IMR-90 (cell line): ENCODE results near the gene CSNK2A2. TPM values are rescaled to one million over a fixed set of nuclear protein-coding genes. Genes with fewer than 3 reads are reported as not detected.

ENCODE experiments used
- ATAC-seq: fragments of 200-7000 bp; cut with Tn5 transposase; 2 replicates; pipeline ENCODE4 v1.9.1; 2020; ENCODE audit warnings: low read depth, mild to moderate bottlenecking, moderate library complexity
- BruUV-seq: library from RNA; stranded (reverse); fragments of 400-500 nt; replicated peaks from 2 replicates; lab custom pipeline; 2021; lab: Mats Ljungman, UMichigan
- CTCF ChIA-PET: fragments of 300-600 bp; formaldehyde crosslinking; extraction: SDS; loops from one replicate; lab custom pipeline; 2021; ENCODE audit warnings: antibody characterized with exemption; lab: Yijun Ruan, JAX
- POLR2A ChIA-PET: fragments of 300-600 bp; sonication (Branson Sonifier 250); formaldehyde crosslinking; loops from one replicate; lab custom pipeline; 2022; ENCODE audit warnings: antibody characterized with exemption; ENCODE audit not compliant: unreplicated experiment; lab: Charles Lee
- DNase-seq: peaks from one replicate; pipeline ENCODE4 v3.0.0; 2013
- H2AFZ ChIP-seq: replicated peaks from 2 replicates; pipeline ENCODE3; 2013; ENCODE audit warnings: low read length, mild to moderate bottlenecking; ENCODE audit not compliant: poor library complexity
- H2AK5ac ChIP-seq: 2 replicates; pipeline ENCODE4 v1.6.1; 2013; ENCODE audit warnings: low read depth, low read length, inconsistent platforms
- H2AK9ac ChIP-seq: replicated peaks from 2 replicates; pipeline ENCODE3; 2013; ENCODE audit warnings: mild to moderate bottlenecking, low read depth, low read length, moderate library complexity; ENCODE audit not compliant: poor library complexity
- H2BK120ac ChIP-seq: 2 replicates; pipeline ENCODE4 v1.6.1; 2013; ENCODE audit warnings: low read depth, low read length, inconsistent platforms
- H2BK15ac ChIP-seq: 3 replicates; pipeline ENCODE4 v1.6.1; 2013; ENCODE audit warnings: low read depth, low read length, inconsistent platforms
- H2BK20ac ChIP-seq: 2 replicates; pipeline ENCODE4 v1.6.1; 2013; ENCODE audit warnings: low read depth, mild to moderate bottlenecking, inconsistent platforms, low read length, moderate library complexity
- H2BK5ac ChIP-seq: 2 replicates; pipeline ENCODE4 v1.6.1; 2013; ENCODE audit warnings: mild to moderate bottlenecking, low read depth, low read length, inconsistent platforms; ENCODE audit not compliant: poor library complexity, severe bottlenecking
- H3K14ac ChIP-seq: replicated peaks from 2 replicates; pipeline ENCODE4 v1.6.1; 2013; ENCODE audit warnings: low read depth, low read length, inconsistent platforms
- H3K18ac ChIP-seq: 2 replicates; pipeline ENCODE4 v1.6.1; 2013; ENCODE audit warnings: low read depth, low read length, control low read depth
- H3K23ac ChIP-seq: 2 replicates; pipeline ENCODE4 v1.6.1; 2013; ENCODE audit warnings: low read depth, low read length, inconsistent platforms
- H3K27ac ChIP-seq: 2 replicates; pipeline ENCODE4 v1.5.1; 2013; ENCODE audit warnings: mild to moderate bottlenecking, control low read depth, low read length; ENCODE audit not compliant: insufficient read depth
- H3K27me3 ChIP-seq: 2 replicates; pipeline ENCODE4 v1.6.1; 2013; ENCODE audit warnings: low read length; ENCODE audit not compliant: control insufficient read depth, insufficient read depth
- H3K36me3 ChIP-seq: 2 replicates; pipeline ENCODE4 v1.6.1; 2013; ENCODE audit warnings: low read length, mixed read lengths; ENCODE audit not compliant: control insufficient read depth, insufficient read depth
- H3K4ac ChIP-seq: 2 replicates; pipeline ENCODE4 v1.6.1; 2013; ENCODE audit warnings: low read depth, low read length, inconsistent platforms
- H3K4me1 ChIP-seq: 2 replicates; pipeline ENCODE4 v1.6.1; 2013; ENCODE audit warnings: low read length, mixed read lengths; ENCODE audit not compliant: control insufficient read depth, insufficient read depth
- H3K4me2 ChIP-seq: 2 replicates; pipeline ENCODE4 v1.6.1; 2013; ENCODE audit warnings: low read depth, mild to moderate bottlenecking, control low read depth, low read length, moderate library complexity
- H3K4me3 ChIP-seq: 2 replicates; pipeline ENCODE4 v1.5.1; 2013; ENCODE audit warnings: low read depth, mild to moderate bottlenecking, control low read depth, low read length, moderate library complexity; ENCODE audit not compliant: insufficient read depth
- H3K56ac ChIP-seq: 2 replicates; pipeline ENCODE4 v1.6.1; 2013; ENCODE audit warnings: low read length, inconsistent platforms; ENCODE audit not compliant: insufficient read depth; ENCODE audit errors: extremely low read depth
- H3K79me1 ChIP-seq, 2 experiments: 2 replicates each; pipeline ENCODE4 v1.6.1; 2013; ENCODE audit warnings: low read length in 2 of 2, inconsistent platforms in 1 of 2, low read depth in 1 of 2
- H3K9ac ChIP-seq: 2 replicates; pipeline ENCODE4 v1.6.1; 2013; ENCODE audit warnings: low read depth, low read length, control low read depth
- H3K9me1 ChIP-seq: 2 replicates; pipeline ENCODE4 v1.6.1; 2013; ENCODE audit warnings: low read length, inconsistent platforms; ENCODE audit not compliant: insufficient read depth
- H3K9me3 ChIP-seq: 2 replicates; pipeline ENCODE4 v1.6.1; 2013; ENCODE audit warnings: low read length; ENCODE audit not compliant: control insufficient read depth, insufficient read depth
- H4K20me1 ChIP-seq: 2 replicates; pipeline ENCODE4 v1.6.1; 2013; ENCODE audit warnings: low read length, inconsistent platforms; ENCODE audit not compliant: insufficient read depth
- H4K5ac ChIP-seq: 2 replicates; pipeline ENCODE4 v1.6.1; 2013; ENCODE audit warnings: mild to moderate bottlenecking, low read depth, low read length, control low read depth
- H4K8ac ChIP-seq, 2 experiments: 2 replicates each; pipeline ENCODE4 v1.6.1; 2013; ENCODE audit warnings: low read depth in 2 of 2, low read length in 2 of 2, control low read depth in 1 of 2, inconsistent platforms in 1 of 2
- H4K91ac ChIP-seq: 2 replicates; pipeline ENCODE4 v1.6.1; 2013; ENCODE audit warnings: low read depth, low read length, inconsistent platforms; ENCODE audit not compliant: insufficient read depth
- BHLHE40 ChIP-seq: fragments of 150-350 bp; IDR thresholded peaks from 2 replicates; pipeline ENCODE4 v1.6.1; 2016; ENCODE audit warnings: mild to moderate bottlenecking, low read depth, low read length
- CEBPB ChIP-seq: IDR thresholded peaks from 2 replicates; pipeline ENCODE4 v1.6.1; 2012; ENCODE audit warnings: low read depth, low read length, improper control_type of control experiment
- CTCF ChIP-seq: conservative IDR thresholded peaks from 2 replicates; pipeline ENCODE4 v1.5.1; 2012; ENCODE audit warnings: mild to moderate bottlenecking, low read depth, low read length, improper control_type of control experiment
- FOS ChIP-seq: fragments of 150-350 bp; IDR thresholded peaks from 2 replicates; pipeline ENCODE4 v1.6.1; 2016; ENCODE audit warnings: low read depth, low read length
- MAFK ChIP-seq: IDR thresholded peaks from 2 replicates; pipeline ENCODE4 v1.6.1; 2012; ENCODE audit warnings: low read depth, low read length, improper control_type of control experiment
- NFE2L2 ChIP-seq: fragments of 150-350 bp; IDR thresholded peaks from 2 replicates; pipeline ENCODE4 v1.6.1; 2016; ENCODE audit warnings: low read depth, mild to moderate bottlenecking, low read length
- RFX5 ChIP-seq: IDR thresholded peaks from 2 replicates; pipeline ENCODE4 v1.8.0; 2012; ENCODE audit warnings: low read depth, mild to moderate bottlenecking, low read length, moderate library complexity
- SMC3 ChIP-seq: fragments of 150-350 bp; IDR thresholded peaks from 2 replicates; pipeline ENCODE4 v1.6.1; 2016; ENCODE audit warnings: low read depth, mild to moderate bottlenecking, antibody characterized with exemption, low read length, moderate library complexity
- USF2 ChIP-seq: fragments of 150-350 bp; IDR thresholded peaks from 2 replicates; pipeline ENCODE4 v1.6.1; 2017; ENCODE audit warnings: mild to moderate bottlenecking, antibody characterized with exemption, low read length, low read depth
- WGBS, 2 experiments: methylation state at CpG; one replicate each; pipeline versions ENCODE4 v1.1.5 to v1.1.7; 2013; ENCODE audit warnings: missing lambda C conversion rate in 2 of 2; ENCODE audit not compliant: insufficient read length in 1 of 2; ENCODE audit errors: extremely low coverage in 2 of 2; 5-methylcytosine and 5-hydroxymethylcytosine counted together
- dilution Hi-C: fragments of 300-500 bp; cut with HindIII; formaldehyde crosslinking; loops from one replicate; pipeline ENCODE4 v1.14.3; 2018; ENCODE audit warnings: low sequenced_read_pairs; ENCODE audit not compliant: unreplicated experiment
- in situ Hi-C: fragments of 300-500 bp; cut with MboI; formaldehyde crosslinking; loops from 3 replicates; pipeline ENCODE4 v1.14.3; 2019; ENCODE audit warnings: low sequenced_read_pairs, inconsistent platforms, mixed read lengths
- intact Hi-C: fragments of 100-400 bp; cut with micrococcal nuclease; formaldehyde crosslinking; loops from 2 replicates; pipeline ENCODE4 v1.10.0; 2022
- polyA plus RNA-seq, 3 experiments: library from polyadenylated mRNA; depleted of rRNA; stranded (reverse); fragments of >200 nt; gene quantifications; 2 replicates each; pipeline ENCODE4 v1.2.3, GENCODE V29; 2012; ENCODE audit warnings: low replicate concordance in 1 of 3
- total RNA-seq: library from RNA; depleted of rRNA; stranded (reverse); fragments of >200 nt; gene quantifications from 2 replicates; pipeline ENCODE4 v1.2.3, GENCODE V29; 2012

CSNK2A2 gene
- total and polyA plus RNA-seq, 2 of the 4 experiments (the other 2 are of a cell fraction): 15.6 to 27.5 TPM

GRCh38 chr16:58211846-58212245, 13.9 kb upstream of the CSNK2A2 start:
- POLR2A ChIA-PET: no interaction called here

More at GRCh38 chr16:58211846-58212245, 13.9 kb upstream of the CSNK2A2 start:
- H2AK5ac ChIP-seq: no peak overlapping the region
- no peak overlapping the region for H2AK9ac ChIP-seq
- no peak overlapping the region for H2AFZ ChIP-seq
- no peak overlapping the region for H4K5ac ChIP-seq
- ATAC-seq (no peak), DNase-seq (no peak)
- H3K18ac ChIP-seq: no peak overlapping the region
- H4K20me1 ChIP-seq: no peaks in the 10 kb centered on the region
- CTCF ChIA-PET: no interaction called here
- TF ChIP-seq CTCF (no peak), BHLHE40 (no peak), MAFK (no peak), FOS (no peak), CEBPB (no peak), NFE2L2 (no peak), RFX5 (no peak), SMC3 (no peak), USF2 (no peak)
- no peak overlapping the region for H2BK20ac ChIP-seq
- H4K91ac ChIP-seq: no peak overlapping the region
- H3K79me1 ChIP-seq: no peaks in the 10 kb centered on the region
- no peak overlapping the region for H2BK120ac ChIP-seq
- intact Hi-C loops (no loop called here), in situ Hi-C loops (no loop called here), dilution Hi-C loops (no loop called here)
- H3K4me1 ChIP-seq: no peaks in the 10 kb centered on the region
- H4K8ac ChIP-seq: no peak overlapping the region
- no peak overlapping the region for H3K23ac ChIP-seq
- H2BK15ac ChIP-seq: no peak overlapping the region
- no peak overlapping the region for H3K4me3 ChIP-seq
- no peak overlapping the region for H3K9ac ChIP-seq
- no peak overlapping the region for H3K14ac ChIP-seq
- H3K36me3 ChIP-seq: no peaks in the 10 kb centered on the region
- no peak overlapping the region for H2BK5ac ChIP-seq
- no TSS peak for BruUV-seq
- peaks cover 11% of the 10 kb centered on the region for H3K27me3 ChIP-seq
- H3K4ac ChIP-seq: no peak overlapping the region
- H3K56ac ChIP-seq: no peak overlapping the region
- H3K27ac ChIP-seq: no peak overlapping the region
- no peak overlapping the region for H3K4me2 ChIP-seq
- no peaks in the 10 kb centered on the region for H3K9me3 ChIP-seq
- no CpG with 5 or more reads among the region's 3 CpGs for WGBS, 2 experiments
- no peaks in the 10 kb centered on the region for H3K9me1 ChIP-seq
